C4-2B (cell line): Measurements from ENCODE around the gene DNASE1L1.
A peak's percentile ranks its signal among the peaks of the same experiment; 100 is the strongest.

ENCODE experiments used
- ZFX ChIP-seq: fragments of 450-650 bp; IDR thresholded peaks from 2 replicates; pipeline ENCODE4 v1.6.1; 2017
- TF ChIP-seq, protein P1 (sequence below): fragments of 450-650 bp; conservative IDR thresholded peaks from 2 replicates; pipeline ENCODE4 v1.5.1; 2017; ENCODE audit warnings: mild to moderate bottlenecking

DNA sequence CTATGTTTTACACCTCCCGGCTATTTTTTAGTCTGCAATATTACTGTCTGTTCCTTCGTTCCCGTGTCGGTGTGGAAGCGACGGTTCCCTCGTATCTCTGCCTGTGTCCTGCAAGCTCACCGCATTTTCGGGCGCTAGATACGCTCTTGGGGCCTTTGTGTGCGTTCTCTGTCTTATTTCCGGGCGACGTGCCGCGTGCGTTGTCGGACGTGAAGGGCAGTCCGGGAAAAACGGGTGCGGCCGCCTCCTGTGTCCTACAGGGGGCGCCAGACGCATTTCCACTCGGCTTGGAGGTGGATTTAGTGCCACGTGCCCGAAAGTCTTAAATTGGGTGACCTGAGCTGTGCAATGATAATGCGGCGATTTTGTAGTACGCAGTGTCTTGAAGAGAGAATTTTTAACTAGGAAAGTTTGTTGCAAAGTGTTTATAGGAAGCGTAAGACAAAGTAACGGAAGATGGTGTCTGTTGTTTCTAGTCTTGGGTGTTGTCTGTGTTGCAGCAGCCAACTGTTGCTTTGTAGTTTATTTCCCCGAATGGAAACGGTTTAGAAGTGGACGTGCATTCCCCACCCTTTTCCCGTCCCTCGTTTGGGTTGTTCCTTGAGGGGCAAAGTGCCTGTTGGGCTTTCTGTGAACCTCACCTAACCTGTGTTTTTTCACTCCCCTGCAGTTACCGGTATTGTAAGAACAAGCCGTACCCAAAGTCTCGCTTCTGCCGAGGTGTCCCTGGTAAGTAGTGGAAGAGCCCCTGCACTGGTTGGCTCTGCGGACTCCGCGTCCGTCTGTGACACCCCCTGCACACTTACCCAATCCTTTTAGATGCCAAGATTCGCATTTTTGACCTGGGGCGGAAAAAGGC, 10.2 kb downstream of the DNASE1L1 start:
- TF ChIP-seq, protein P1, sequence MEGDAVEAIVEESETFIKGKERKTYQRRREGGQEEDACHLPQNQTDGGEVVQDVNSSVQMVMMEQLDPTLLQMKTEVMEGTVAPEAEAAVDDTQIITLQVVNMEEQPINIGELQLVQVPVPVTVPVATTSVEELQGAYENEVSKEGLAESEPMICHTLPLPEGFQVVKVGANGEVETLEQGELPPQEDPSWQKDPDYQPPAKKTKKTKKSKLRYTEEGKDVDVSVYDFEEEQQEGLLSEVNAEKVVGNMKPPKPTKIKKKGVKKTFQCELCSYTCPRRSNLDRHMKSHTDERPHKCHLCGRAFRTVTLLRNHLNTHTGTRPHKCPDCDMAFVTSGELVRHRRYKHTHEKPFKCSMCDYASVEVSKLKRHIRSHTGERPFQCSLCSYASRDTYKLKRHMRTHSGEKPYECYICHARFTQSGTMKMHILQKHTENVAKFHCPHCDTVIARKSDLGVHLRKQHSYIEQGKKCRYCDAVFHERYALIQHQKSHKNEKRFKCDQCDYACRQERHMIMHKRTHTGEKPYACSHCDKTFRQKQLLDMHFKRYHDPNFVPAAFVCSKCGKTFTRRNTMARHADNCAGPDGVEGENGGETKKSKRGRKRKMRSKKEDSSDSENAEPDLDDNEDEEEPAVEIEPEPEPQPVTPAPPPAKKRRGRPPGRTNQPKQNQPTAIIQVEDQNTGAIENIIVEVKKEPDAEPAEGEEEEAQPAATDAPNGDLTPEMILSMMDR: peak; percentile 86
- TF ChIP-seq ZFX: no peak
